Smooth muscle cell (in vitro differentiated cells): Measurements from ENCODE around the gene PARP12. TPM values are rescaled to one million over a fixed set of nuclear protein-coding genes. Genes with fewer than 3 reads are reported as not detected.

ENCODE experiments used
- DNase-seq: peaks from one replicate; lab custom pipeline; 2025; ENCODE audit not compliant: unreplicated experiment; lab: John Stamatoyannopoulos, UW
- H2AFZ ChIP-seq: fragments of 200-600 bp; sonication (generic); 2 replicates; pipeline ENCODE4 v1.6.0; 2016; ENCODE audit warnings: antibody characterized with exemption, low read depth, mild to moderate bottlenecking
- H3F3A ChIP-seq: fragments of 200-600 bp; sonication (generic); 2 replicates; pipeline ENCODE4 v1.6.0; 2017; ENCODE audit warnings: antibody characterized with exemption, low read depth
- H3K27ac ChIP-seq: fragments of 200-600 bp; sonication (generic); 2 replicates; pipeline ENCODE4 v1.5.1; 2016; ENCODE audit warnings: low read depth, mild to moderate bottlenecking
- H3K27me3 ChIP-seq: fragments of 200-600 bp; sonication (generic); 2 replicates; pipeline ENCODE4 v1.6.1; 2016; ENCODE audit warnings: low read depth, mild to moderate bottlenecking
- H3K36me3 ChIP-seq: fragments of 200-600 bp; sonication (generic); 2 replicates; pipeline ENCODE4 v1.5.1; 2016; ENCODE audit warnings: low read depth
- H3K4me1 ChIP-seq: fragments of 200-600 bp; sonication (generic); 2 replicates; pipeline ENCODE4 v1.5.1; 2016; ENCODE audit warnings: low read depth
- H3K4me2 ChIP-seq: fragments of 200-600 bp; sonication (generic); 2 replicates; pipeline ENCODE4 v1.6.0; 2016; ENCODE audit warnings: mild to moderate bottlenecking
- H3K4me3 ChIP-seq: fragments of 200-600 bp; sonication (generic); 2 replicates; pipeline ENCODE4 v1.5.1; 2016; ENCODE audit warnings: mild to moderate bottlenecking
- H3K79me2 ChIP-seq: fragments of 200-600 bp; sonication (generic); 2 replicates; pipeline ENCODE4 v1.6.0; 2016; ENCODE audit warnings: low read depth, mild to moderate bottlenecking
- H3K9ac ChIP-seq: fragments of 200-600 bp; sonication (generic); 2 replicates; pipeline ENCODE4 v1.6.0; 2016; ENCODE audit warnings: low read depth
- H3K9me3 ChIP-seq: fragments of 200-600 bp; sonication (generic); replicated peaks from 2 replicates; pipeline ENCODE4 v1.5.1; 2016; ENCODE audit warnings: low read depth
- H4K20me1 ChIP-seq: fragments of 200-600 bp; sonication (generic); 2 replicates; pipeline ENCODE4 v1.6.0; 2016; ENCODE audit warnings: low read depth
- WGBS: methylation state at CpG from one replicate; pipeline ENCODE4 v1.1.7; 2016; ENCODE audit warnings: low lambda C conversion rate; 5-methylcytosine and 5-hydroxymethylcytosine counted together
- polyA plus RNA-seq: library from polyadenylated mRNA; unstranded; fragments of >200 nt; fragmentation: Nextera tagmentation; extraction: Ambion mirVana; gene quantifications from 2 replicates; pipeline ENCODE4 v1.2.1, GENCODE V29; 2016
- total RNA-seq: library from RNA; depleted of rRNA; stranded (reverse); fragments of >200 nt; gene quantifications from 2 replicates; pipeline ENCODE4 v1.2.3, GENCODE V29; 2014
- TF ChIP-seq, protein P1 (sequence below): fragments of 200-600 bp; sonication (generic); IDR thresholded peaks from 2 replicates; pipeline ENCODE4 v1.5.1; 2017; ENCODE audit warnings: borderline replicate concordance, mild to moderate bottlenecking, antibody characterized with exemption; ENCODE audit not compliant: insufficient read depth, poor library complexity, severe bottlenecking

The PARP12 gene
- total and polyA plus RNA-seq, 2 experiments from 2014 or later, result 1.4 to 2.4 TPM

DNA sequence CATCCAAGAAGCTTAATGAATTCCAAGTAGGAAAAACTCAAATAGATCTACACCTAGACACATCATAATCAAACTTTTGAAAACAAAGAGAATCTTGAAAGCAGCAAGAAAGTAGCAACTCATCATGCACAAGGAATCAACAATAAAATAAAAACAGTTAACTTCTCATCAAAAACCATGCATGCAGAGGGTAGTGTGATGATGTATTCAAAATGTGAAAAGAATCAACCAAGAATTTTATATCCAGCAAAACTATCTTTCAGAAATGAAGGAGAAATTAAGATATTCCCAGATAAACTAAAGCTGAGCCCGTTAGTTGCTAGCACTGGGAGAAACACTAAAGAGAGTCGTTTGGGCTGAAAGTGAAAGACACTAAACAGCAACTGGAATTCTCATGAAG lies 4.3 kb upstream of the PARP12 start:
- Histone ChIP-seq H3K4me1 (peaks cover 4% of the 10 kb centered on the region), H3F3A (no peaks in the 10 kb centered on the region), H3K9ac (no peak overlapping the region), H3K36me3 (no peaks in the 10 kb centered on the region), H3K4me2 (no peak overlapping the region), H3K27me3 (no peaks in the 10 kb centered on the region), H3K27ac (no peak overlapping the region), H4K20me1 (no peaks in the 10 kb centered on the region), H3K79me2 (no peaks in the 10 kb centered on the region), H3K9me3 (peaks cover 5% of the 10 kb centered on the region), H2AFZ (no peak overlapping the region), H3K4me3 (no peak overlapping the region)
- TF ChIP-seq, protein P1, sequence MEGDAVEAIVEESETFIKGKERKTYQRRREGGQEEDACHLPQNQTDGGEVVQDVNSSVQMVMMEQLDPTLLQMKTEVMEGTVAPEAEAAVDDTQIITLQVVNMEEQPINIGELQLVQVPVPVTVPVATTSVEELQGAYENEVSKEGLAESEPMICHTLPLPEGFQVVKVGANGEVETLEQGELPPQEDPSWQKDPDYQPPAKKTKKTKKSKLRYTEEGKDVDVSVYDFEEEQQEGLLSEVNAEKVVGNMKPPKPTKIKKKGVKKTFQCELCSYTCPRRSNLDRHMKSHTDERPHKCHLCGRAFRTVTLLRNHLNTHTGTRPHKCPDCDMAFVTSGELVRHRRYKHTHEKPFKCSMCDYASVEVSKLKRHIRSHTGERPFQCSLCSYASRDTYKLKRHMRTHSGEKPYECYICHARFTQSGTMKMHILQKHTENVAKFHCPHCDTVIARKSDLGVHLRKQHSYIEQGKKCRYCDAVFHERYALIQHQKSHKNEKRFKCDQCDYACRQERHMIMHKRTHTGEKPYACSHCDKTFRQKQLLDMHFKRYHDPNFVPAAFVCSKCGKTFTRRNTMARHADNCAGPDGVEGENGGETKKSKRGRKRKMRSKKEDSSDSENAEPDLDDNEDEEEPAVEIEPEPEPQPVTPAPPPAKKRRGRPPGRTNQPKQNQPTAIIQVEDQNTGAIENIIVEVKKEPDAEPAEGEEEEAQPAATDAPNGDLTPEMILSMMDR, result no peak
- DNase-seq, result no peak
- WGBS, result 46% methylated on average over 2 of the region's 2 CpGs

DNA sequence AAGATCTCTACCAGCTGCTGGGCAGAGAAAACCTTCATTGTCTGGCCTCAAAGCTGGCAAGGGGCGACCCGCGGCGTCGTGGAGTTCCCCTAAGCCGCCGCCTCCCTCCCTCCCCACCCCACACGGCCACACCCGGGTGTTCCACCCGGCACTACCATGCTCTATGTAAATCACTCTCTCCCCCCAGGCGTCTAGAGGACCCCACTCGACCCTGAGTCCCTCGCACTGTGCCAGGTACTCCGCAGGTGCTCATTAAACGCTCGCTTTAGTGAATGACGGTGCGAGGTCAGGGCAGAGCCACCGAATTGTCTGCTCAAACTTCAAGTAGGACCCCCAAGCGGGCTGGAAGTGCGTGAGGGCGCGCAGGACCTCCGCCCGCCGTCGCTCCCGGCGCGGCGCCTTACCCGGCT lies 628 bp downstream of the PARP12 start:
- Histone ChIP-seq H3K4me2 (peak overlapping the region; percentile 86), H3K27ac (no peak overlapping the region), H3K9me3 (peaks cover 3% of the 10 kb centered on the region), H3K4me1 (peaks cover 4% of the 10 kb centered on the region), H3K79me2 (no peaks in the 10 kb centered on the region), H2AFZ (peak overlapping the region; percentile 87), H3K36me3 (no peaks in the 10 kb centered on the region), H3F3A (no peaks in the 10 kb centered on the region), H3K4me3 (peak overlapping the region; percentile 74), H3K27me3 (no peaks in the 10 kb centered on the region), H4K20me1 (no peaks in the 10 kb centered on the region), H3K9ac (no peak overlapping the region)
- no peak for DNase-seq
- WGBS, result 22% methylated on average over 31 of the region's 32 CpGs
- TF ChIP-seq, protein P1, result no peak

DNA sequence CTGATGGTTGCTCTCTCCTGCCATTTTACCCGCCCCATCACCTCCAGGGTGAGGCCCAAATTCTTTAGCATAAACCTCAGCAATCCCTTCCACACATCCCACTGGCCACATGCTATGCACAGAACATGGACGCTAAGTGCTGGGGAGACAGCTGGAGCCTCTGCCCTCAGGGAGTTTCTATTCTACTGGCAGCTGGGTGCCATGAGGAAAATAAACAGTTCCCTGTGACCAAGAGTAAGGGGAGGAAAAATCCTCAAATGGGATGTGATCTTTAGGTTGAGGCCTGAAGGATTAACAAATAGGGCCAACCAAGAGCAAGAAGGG lies 1.2 kb downstream of the PARP12 start:
- WGBS, result 97% methylated on average over 2 of the region's 2 CpGs
- Histone ChIP-seq H3K27me3 (no peaks in the 10 kb centered on the region), H3K27ac (no peak overlapping the region), H3K4me3 (no peak overlapping the region), H2AFZ (no peak overlapping the region), H3K79me2 (no peaks in the 10 kb centered on the region), H3F3A (no peaks in the 10 kb centered on the region), H4K20me1 (no peaks in the 10 kb centered on the region), H3K9me3 (no peaks in the 10 kb centered on the region), H3K4me1 (peaks cover 4% of the 10 kb centered on the region), H3K4me2 (no peak overlapping the region), H3K9ac (no peak overlapping the region), H3K36me3 (no peaks in the 10 kb centered on the region)
- DNase-seq, result no peak
- TF ChIP-seq, protein P1, result no peak

DNA sequence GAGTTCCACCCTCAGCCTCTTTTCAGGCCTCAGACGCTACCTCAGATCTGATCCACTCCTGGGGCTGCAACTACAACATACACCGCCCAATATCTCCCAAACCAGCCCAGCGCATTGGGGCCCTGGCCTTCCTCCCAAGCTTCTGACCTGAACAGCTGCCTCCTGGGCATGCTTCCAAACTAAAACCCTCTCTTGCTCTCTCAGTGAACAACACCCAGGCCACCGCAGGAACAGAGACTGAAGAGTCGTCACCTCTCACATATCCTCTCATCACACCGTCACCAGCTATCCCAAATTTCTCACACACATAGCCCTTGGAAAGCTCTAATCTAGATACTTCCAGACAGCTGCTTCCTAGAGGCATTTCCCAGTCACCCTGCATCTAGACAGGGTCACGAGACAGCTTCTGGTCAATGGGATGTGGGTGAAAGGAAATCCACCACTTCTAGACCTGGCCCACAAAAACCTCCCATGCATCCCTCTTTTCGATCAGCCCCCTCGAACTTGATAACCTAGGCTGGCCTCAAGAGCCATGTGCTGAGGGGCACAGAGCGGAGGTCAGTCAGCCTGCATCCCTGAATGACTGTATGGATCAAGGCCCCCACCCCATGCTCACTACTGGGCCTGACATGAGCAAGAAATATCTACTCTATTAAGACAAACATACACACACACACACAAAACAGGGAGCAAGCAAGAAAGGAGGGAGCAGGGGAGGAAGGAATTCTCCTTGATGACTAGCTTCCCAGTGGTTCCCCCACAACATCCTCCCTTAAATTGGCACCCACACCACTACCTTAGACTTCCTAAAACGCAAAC lies 1.8 kb downstream of the PARP12 start:
- no peak for DNase-seq
- Histone ChIP-seq H3K36me3 (no peaks in the 10 kb centered on the region), H3K9ac (no peak overlapping the region), H4K20me1 (no peaks in the 10 kb centered on the region), H3K79me2 (no peaks in the 10 kb centered on the region), H3K27ac (peak overlapping the region; percentile 24), H3K4me2 (no peak overlapping the region), H3K4me1 (peaks cover 4% of the 10 kb centered on the region), H3K27me3 (no peaks in the 10 kb centered on the region), H3F3A (no peaks in the 10 kb centered on the region), H3K4me3 (no peak overlapping the region), H3K9me3 (no peaks in the 10 kb centered on the region), H2AFZ (no peak overlapping the region)
- TF ChIP-seq, protein P1, result no peak
- 84% methylated on average over 11 of the region's 11 CpGs for WGBS
